ENCODE results near the gene PEX26.
"Not testable (repeated sequence)": the region's sequence is repeated elsewhere in the genome, so short reads cannot be mapped to it uniquely, and the experiment has no call there.

Gene PEX26

GRCh38 chr22:18077639-18078328 lies at the start of gene PEX26:
TSS of gene PEX26 (plus strand) at chr22:18077990. CDS start at chr22:18078377, 387 bp downstream.
- DNase-seq, result peak; percentile 78 to 90 (median 87)

- no peak for DNase-seq
Measured at GRCh38 chr22:18028817-18029527, 48.8 kb upstream of the PEX26 start.

GRCh38 chr22:18029686-18030267 lies 48.0 kb upstream of the PEX26 start:
- no peak for DNase-seq

GRCh38 chr22:18031695-18032454 lies 45.9 kb upstream of the PEX26 start:
- DNase-seq, result no peak

- no peak for DNase-seq
Measured at GRCh38 chr22:18032455-18033101, 45.2 kb upstream of the PEX26 start.

GRCh38 chr22:18033204-18033998 lies 44.4 kb upstream of the PEX26 start:
- DNase-seq, result no peak

GRCh38 chr22:18034076-18034475 lies 43.7 kb upstream of the PEX26 start:
- DNase-seq, result no peak

GRCh38 chr22:18035751-18036150 lies 42.0 kb upstream of the PEX26 start:
- DNase-seq, result no peak

- not testable (repeated sequence) for DNase-seq
Measured at GRCh38 chr22:18040898-18041297, 36.9 kb upstream of the PEX26 start.

GRCh38 chr22:18042685-18043084 lies 35.1 kb upstream of the PEX26 start:
- DNase-seq, result no peak

GRCh38 chr22:18044548-18045271 lies 33.1 kb upstream of the PEX26 start:
- DNase-seq, result no peak

- DNase-seq, result no peak
Measured at GRCh38 chr22:18045794-18046193, 32.0 kb upstream of the PEX26 start.

GRCh38 chr22:18048041-18048440 lies 29.7 kb upstream of the PEX26 start:
- no peak for DNase-seq

GRCh38 chr22:18048441-18048898 lies 29.3 kb upstream of the PEX26 start:
- no peak for DNase-seq

GRCh38 chr22:18050065-18050464 lies 27.7 kb upstream of the PEX26 start:
- DNase-seq, result no peak

- not testable (repeated sequence) for DNase-seq
Measured at GRCh38 chr22:18051113-18051512, 26.7 kb upstream of the PEX26 start.

- DNase-seq, result not testable (repeated sequence)
Measured at GRCh38 chr22:18053216-18053946, 24.4 kb upstream of the PEX26 start.

GRCh38 chr22:18055619-18056160 lies 22.1 kb upstream of the PEX26 start:
- no peak for DNase-seq

GRCh38 chr22:18056161-18056666 lies 21.6 kb upstream of the PEX26 start:
- DNase-seq, result no peak

All from activated naive CD4-positive, alpha-beta T cell (primary cell).